Activated gamma-delta T cell treated with Interleukin-2 at 50 U/mL for 16 hours (primary cell): ENCODE data around the gene PCSK5.

ENCODE experiments used
- DNase-seq: peaks from one replicate; pipeline ENCODE4 v3.0.0-alpha.2; 2020

PCSK5 gene

DNA sequence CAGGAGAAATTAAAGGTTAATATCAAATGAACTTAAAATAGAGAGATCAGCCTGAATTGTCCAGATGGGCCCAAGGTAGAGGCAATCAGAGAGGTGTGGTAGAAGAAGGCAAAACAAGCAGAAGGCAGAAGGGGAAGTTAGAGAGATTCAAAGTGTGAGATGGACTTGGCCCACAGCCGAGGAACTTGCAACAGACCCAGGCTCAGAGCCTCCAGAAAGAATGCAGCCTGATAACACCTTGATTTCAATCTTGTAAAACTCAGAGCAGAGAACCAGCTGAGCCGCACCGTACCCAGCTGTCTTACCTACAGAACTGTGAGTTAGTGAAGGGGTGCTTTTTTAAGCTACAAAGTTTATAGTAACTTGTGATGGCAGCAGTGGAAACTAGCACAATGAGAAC is 312.9 kb downstream of the PCSK5 start:
- no peak for DNase-seq

DNA sequence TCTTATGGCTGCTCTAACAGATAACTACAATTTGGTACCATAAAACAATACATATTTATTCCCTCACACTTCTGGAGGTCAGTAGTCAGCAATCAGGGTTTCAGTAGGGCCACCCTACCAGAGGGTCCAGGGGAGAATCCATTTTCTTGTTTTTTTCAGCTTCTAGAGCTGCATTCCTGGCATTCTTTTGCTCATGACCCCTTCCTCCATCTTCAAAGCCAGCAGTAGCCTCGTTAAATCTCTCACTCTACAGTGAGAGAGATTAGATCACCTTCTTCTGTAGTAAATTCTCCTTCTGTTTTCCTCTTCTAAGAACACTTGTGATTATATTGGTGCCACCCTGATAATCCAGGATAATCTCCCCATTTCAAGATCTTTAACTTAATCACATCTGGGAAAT is 316.3 kb downstream of the PCSK5 start:
- no peak for DNase-seq

DNA sequence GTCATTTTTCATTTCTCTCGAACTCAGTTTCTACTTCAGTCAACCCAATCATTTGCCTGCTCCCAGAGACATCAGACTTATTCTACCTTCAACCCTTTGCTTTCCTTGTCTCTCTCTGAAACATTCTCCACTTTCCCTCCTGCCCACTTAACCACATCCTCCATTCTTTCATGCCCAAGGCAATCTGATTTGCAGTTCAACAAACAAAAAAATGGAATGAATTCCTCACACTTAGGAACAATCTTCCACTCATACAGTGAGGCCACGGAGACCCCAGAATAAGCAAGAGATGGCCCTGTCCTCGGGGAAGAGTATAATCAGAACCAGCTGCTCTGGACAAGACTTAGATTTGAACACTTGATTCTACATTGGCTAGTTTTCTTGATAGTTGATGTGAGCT is 323.3 kb downstream of the PCSK5 start:
- DNase-seq, result no peak

DNA sequence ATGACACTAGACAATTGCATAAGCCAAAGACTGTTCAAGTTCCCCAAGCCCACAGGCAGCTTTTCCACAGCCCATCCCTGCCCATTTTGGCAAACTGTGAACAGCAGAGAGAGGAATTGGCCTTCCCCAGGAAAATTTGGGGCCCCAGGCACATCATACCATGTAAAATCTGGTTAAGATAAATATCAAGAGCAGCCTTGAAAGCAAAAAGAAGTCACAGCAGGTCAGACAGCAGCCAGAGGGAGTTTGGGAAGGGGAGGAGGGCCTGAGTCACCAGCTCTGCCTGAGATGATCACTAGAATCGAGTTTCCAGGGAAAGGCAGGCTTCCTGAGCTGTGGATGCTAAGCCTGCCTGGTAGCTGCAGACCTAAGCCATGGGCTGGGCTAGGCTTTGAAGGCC is 324.6 kb downstream of the PCSK5 start:
- DNase-seq, result no peak

DNA sequence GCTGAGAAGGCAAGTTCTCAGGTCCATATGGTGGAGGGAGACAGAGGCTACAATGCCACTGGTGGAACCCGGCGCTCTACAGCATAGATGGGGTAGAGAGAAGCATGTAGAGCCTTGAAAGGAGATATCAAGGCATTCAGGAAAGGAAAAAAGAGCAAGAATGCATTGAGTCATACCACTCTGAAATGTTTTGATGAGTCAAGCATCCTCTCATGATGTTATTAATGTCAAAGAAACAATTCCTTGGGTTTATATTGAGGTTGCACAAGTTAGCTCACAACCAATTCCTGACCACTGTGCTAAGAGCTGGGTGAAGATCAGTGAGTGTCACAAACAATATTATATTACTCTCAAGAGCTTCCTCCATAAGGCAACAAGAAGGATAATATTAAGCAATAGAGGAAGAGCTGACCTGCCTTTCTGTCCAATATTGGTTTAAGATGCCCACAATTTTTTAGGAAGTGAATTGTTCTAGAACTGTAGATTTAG is 325.7 kb downstream of the PCSK5 start:
- DNase-seq, result no peak

DNA sequence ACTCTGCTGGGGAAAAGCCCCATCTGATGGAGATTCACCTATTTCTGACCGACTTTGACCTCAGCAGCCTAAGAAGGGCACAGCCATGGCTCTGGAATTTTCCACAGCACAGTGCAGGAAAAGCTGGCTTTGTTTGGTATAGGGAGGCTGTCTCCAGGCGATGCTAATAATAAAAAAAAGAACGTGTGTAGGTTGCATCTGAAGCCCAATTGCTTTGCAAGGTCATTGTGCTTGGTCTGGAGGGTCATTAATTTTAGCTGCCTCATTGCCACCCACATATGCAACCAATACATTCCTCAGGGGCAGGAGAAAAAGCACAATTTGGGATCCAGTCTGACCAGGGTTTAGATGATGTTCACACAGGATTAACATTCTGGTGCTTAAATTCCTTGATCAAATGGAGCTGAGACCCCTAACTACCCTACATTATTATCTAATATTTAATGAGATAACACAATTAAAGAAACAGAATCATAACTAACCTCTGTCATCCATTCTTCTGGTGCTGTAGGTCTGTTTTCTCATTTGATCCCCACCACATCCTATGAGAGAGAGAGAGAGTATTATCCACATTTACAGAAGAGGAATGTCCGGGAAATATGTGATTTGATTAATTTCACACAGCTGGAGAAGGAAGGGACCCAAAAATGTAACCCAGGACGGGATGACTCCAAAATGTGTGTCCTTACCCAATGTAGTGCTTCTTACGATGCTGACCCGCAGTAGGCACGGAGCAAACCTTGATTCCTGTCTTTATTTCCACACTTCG is 327.8 kb downstream of the PCSK5 start:
- DNase-seq, result no peak

DNA sequence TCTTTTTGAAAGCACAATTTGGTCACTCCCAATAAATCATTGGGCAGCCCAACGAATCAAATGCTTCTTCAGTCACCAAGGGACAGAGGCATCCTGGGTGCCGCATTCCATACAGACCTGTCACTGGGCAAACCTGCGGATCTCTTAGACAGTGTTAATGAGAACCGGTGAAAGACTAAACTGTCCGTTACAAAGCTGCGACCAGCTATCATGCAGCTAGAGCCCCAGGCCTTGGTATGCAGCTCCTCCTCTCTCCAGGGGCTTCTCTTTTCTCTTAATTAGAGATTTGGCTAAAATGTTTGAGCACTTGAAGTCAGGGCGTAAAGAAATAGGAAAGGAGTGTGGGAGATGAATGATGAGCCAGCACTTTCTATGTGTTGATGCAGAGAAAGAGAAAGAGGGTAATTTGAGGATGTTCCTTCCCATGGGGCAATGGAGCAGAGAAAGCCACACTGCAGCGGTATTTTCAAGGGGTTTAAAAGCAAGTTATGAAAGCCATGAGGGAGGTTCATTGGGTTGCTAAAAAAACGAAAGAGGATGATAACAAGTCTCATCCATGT is 328.5 kb downstream of the PCSK5 start:
- no peak for DNase-seq

DNA sequence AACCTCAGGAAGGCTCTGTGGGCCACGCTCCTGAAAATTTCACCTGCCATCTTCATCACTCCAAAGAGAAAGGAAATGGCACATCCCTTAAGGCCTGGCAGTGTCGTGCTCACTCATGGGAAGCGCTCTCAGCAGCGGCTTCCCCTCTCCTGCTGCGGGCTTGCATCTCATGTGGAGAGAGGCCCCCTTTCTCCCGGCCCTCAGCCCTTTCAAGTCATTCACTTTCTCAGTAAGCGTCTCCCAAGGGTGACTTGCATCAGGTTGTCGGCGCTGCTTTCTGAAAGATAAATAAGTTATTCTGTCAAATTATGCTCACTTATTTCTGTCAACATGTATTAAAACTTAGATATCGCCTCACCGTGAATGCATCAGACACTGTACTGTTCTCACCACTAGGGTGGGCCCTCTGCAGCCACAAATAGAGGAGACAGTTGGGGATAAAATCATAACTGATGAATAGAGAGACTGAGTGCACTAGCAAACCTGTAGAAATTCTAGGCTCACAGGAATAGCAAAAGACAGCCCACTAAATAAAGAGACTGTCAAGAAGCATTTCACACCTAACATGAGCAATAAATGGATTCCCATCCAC is 329.2 kb downstream of the PCSK5 start:
- DNase-seq, result no peak

DNA sequence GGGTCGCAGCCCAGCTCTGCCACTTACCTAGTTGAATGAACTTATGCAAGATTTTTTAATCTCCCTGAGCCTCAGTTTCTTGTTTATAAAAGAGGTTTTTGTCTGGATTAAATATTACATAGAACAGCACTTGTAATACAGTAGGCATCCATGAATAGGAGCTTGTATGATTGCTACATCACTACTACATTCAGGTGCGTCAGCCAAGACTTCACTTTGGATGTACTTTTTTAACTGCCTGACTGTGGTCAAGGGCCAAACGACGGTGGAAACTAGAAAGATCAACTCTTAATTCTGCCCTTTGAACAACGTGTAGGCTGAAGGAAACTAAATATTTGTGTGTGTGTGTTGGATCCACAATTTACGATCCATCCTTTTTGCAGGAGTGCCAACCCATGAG is 330.9 kb downstream of the PCSK5 start:
- no peak for DNase-seq

DNA sequence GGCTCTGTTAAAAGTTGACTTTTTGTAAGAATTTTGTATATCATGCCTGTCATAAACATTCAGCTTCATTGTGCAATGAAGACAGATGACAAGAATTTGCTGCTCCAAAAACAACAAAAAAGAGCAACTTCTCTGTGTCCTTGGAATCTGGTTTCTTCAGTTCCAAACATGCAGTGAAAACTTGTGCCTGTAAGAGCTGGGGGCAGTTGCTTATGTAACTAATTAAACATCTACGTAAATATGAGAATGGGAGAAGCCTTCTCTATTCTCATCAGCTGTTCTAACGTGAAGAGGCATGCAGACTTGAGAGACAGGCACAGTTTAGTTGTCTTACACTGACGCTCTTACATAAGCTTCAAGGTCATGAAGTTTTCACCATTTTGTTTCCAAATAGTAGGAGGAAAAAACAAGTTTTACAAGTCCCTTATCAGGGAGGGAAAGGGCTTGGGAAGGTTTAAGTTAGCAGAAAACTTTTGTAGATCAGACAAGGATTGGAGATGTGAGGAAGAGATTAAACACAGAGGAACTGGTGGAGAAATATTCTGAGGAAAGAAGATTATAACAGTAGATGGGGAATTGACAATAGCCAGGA is 333.4 kb downstream of the PCSK5 start:
- no peak for DNase-seq

DNA sequence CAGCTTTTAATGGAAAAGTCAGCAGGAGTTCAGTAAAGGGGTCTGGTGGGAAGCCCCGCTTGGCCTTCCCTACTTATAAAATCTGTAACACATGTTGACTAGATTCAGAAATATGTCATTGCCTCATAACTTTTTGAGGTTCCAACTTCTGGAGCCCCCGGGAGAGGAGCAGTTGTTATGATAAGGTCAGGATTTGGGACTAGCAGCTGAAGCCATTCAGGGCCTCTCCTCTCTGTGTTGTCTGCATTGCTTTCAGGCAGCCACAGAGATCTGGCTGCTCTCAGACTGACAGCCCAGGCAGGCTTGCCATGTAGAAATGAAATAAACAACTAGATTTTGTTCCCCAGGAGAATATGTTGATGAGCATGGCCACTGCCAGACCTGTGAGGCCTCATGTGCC is 336.7 kb downstream of the PCSK5 start:
- DNase-seq, result no peak

DNA sequence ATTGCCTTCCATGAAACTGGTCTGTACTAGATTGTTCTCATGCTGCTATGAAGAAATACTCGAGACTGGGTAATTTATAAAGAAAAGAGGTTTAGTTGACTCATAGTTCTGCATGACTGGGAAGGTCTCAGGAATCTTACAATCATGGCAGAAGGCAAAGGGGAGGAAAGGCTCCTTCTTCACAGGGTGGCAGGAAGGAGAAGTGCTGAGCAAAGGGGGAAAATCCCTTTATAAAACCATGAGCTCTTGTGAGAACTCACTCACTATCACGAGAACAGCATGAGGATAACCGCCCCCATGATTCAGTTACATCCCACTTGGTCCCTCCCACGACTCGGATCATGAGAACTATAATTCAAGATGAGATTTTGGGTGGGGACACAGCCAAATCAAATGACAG is 340.5 kb downstream of the PCSK5 start:
- DNase-seq, result no peak

DNA sequence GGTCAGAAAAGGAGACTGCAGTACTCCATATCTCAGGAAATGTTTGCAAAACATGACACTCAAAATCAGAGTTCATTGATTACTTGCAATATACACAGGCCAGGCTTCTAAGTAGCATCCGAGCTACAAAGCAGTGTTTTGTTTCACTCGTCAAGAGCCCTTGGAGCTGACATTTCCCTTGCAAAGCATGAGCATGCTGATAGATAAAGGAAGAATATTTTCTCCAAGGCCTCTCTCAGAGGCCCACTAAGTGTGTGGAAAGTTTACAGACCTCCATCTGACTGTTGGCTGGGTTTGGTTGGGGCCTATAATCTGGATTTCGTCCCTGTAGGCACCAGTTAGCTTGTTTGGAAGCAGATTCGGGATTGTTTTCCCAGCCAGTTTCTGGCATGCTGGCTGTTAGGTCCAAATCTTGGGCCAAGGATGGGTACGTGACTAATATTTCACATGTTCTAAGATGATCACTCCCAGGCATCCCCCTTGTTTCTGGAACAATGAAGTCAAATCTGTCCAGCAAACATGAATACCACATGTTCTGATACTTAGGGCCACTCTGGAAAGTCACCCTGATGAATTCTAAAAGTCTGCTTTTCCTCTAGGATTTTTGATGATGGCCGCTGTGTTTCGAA is 342.5 kb downstream of the PCSK5 start:
- DNase-seq, result no peak

DNA sequence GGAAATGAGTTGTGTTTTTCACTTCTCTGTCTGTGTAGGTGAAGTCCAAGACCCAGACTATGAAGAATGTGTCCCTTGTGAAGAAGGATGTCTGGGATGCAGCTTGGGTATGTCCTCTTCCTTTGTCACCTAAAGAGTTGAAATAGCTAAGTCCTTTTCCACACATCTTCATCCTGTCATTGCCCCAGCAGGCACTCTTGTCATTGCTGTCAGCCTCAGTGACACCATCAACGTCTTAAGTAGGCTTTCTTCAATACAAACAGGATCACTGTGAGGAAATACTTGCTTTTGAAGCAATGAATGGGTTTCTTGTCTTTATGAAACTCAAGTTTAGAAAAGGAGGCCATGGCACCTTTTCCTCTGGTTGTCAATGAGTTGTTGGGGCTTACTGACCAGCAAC is 350.1 kb downstream of the PCSK5 start:
- no peak for DNase-seq

DNA sequence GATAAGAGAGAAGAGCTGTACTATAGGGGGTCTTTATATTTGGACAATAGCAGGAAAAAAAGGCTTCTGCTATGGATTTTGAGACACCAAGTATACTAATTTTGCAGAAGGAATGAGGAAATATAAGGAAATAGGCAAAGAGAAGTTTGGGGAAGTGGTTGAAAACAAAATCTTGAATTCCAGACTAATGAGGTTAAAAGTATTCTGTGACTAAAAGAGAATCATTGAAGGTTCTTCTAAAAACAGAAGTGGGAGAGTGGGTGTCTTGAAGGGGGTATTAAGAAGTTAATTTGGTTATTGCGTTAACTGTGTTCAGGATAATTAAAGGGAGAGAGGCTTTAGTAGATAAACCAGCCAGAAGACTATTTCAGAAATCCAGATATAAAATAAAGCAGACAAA is 355.0 kb downstream of the PCSK5 start:
- no peak for DNase-seq

DNA sequence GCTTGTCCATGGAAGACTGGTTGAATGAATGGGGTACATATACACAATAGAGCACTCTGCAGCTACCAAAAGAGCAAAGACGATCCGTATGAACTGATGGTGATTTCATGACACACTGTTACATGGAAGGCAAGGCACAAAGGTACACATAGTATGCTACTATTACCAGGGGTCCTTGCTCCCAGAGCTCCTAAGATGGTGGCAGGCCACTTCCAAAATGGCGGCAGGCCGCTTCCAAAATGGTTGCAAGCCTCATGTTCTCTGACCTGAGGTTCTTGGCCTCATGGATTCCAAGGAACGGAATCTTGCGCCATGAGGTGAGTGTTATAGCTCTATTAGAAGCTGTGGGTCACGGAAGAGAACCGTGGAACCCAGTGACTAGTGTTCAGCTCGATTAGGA is 356.2 kb downstream of the PCSK5 start:
- no peak for DNase-seq

DNA sequence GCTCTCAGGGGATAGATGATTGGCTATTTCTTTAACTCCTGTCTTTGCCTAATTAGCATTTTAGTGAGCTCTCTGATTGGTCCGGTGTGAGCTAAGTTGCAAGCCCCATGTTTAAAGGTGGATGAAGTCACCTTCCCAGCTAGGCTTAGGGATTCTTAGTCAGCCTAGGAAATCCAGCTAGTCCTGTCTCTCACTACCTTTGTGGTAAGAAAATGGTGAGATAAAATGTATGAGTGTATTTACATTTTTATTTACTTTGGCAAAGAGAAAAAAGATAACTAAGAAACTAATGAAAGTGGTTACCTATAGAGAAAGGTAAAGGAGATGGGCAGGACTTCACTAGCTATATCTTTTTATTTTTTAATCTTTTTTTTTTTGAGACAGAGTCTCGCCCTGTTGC is 357.0 kb downstream of the PCSK5 start:
- no peak for DNase-seq

DNA sequence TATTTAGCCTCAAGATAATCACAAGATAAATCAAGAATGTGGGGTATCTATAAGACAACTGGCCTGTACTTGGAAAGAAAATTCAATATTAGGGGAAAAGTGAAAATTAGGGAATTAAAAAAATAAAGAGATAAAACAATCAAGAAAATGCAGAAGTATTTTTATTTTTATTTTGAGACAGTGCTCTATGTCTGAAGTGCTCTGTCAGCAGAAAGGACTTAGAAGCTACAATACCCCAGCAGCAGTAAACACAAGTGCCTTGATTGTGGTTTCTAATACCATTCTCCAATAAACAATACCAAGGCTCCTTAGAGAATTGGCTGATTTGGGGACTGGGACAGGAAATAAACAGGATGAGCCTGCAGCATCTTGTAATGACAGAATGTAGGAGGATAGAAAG is 358.8 kb downstream of the PCSK5 start:
- no peak for DNase-seq

DNA sequence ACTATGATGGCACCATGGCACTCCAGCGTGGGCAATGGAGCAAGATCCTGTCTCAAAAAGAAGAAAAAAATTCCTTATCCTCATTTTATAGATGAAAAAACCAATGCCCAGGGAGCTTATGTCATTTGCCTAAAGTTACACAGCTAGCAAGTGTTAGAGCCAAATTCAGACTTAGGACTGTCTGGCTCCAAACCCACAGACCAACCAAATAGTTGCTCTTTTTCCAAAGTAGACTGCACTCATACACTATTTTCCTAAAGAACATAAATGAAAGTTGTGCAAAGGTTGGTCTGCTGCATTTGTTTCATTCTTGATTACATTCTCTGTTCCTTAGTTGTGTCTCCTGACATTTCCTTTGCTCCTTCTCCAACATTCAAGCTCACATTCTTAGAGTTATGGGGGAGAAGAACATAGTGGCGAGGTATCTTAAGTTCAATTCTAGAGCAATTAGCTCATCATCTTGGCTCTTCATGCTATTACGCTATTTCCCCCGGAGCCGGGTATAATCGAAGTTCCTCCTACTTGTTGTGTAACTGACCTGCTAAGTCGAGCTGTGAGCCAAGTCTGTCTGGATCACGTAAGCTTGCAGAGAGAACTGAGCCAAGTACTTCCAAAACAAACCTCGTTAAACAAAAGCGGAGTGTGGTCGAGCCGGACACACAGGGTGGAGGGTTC is 365.4 kb downstream of the PCSK5 start:
- DNase-seq, result no peak

DNA sequence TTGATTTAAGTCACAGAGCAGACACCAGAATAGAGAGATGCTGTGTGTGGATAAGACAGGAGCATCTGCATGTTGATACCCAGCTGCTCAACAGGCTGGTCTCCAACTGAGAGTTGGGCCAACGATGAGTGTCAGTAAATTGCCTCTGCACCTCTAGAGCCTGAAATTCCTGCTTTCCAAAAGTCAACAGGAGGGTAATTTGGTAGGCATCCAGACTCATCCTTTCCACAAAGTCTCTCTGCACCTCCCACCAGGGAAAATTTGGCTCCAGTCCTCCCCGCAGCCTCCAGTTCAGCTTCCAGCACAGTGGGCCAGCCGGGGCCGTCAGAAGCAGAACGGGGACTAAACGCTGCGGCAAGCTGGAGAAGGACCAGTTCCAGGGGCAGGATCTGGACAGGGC is 366.8 kb downstream of the PCSK5 start:
- DNase-seq, result no peak

DNA sequence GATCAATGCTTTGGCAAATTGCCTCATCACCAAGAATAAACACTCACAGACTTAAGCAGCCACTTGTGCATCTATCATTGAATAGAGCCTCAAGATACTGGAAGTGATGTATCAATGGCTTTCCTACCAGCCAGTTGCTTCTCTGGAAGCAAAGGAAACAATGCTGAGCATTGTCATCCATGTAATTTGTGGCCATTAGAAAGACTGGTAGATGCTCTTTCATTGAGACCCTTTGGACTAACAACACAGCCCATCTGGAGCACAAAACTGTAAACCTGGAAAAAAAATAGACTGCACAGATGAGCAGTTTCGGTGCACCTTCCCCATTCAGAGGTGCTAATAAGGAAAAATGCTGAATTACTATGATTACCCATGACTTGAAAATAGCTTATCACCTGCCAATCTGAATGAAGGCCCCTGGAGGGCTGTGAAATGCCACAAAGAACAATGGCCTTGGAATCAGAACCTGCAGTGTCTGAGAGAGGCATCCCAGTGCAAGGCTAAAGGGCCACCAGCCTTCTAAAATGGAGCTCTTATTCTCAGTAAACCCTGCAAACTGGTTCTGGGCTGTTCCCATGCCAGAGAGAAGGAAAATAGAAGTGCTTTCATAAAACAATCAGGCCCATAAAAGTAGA is 376.3 kb downstream of the PCSK5 start:
- no peak for DNase-seq

DNA sequence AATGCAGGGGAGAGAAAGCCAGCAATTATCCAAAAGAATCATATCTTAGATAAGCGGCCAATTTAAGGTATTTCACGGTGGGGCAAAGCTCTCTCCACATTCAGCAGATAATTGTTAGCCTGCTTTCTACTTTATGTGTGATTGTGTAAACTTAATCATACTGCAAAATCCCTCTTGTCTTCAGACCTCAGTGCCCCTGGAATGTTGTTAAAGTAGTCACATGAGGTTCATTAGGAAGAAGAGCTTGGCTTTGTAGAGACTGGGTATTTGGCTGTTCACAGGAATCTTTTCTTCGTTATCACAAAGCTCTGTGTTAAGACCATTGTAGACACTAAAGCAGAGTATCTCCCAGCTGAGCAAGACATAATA is 376.8 kb downstream of the PCSK5 start:
- no peak for DNase-seq

DNA sequence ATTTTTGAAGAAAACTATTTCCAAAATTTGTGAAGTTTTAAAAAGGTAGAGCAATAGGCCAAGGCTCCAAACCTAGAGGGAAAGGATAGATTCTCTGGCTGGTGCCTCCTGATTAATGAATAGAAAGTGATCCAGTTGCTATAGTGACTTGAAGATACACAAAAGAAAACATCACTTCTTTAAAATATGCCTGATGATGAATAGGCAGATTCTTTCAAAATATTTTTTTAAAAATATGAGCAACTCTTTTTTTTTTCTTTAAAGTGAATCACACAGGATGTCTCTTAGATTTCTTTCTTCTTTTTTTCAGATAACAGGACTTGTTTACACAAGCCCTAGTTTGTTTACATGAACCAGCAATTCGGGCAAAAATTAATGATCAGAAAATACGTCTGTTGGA is 379.3 kb downstream of the PCSK5 start:
- no peak for DNase-seq
